Mesodermal cell (in vitro differentiated cells): ENCODE data around the gene SLC6A19.

Experiments used
- H3K27ac ChIP-seq: 2 replicates; pipeline ENCODE4 v1.7.0; 2013; ENCODE audit warnings: mild to moderate bottlenecking, low read depth, low read length, moderate library complexity; ENCODE audit not compliant: severe bottlenecking
- H3K36me3 ChIP-seq: 2 replicates; pipeline ENCODE4 v1.7.1; 2013; ENCODE audit warnings: mild to moderate bottlenecking, low read length, moderate library complexity; ENCODE audit not compliant: control insufficient read depth, insufficient read depth
- H3K4me1 ChIP-seq: one replicate; pipeline ENCODE4 v1.7.1; 2013; ENCODE audit warnings: mild to moderate bottlenecking, low read length; ENCODE audit not compliant: insufficient read depth, control insufficient read depth, poor library complexity, severe bottlenecking
- H3K4me3 ChIP-seq: 2 replicates; pipeline ENCODE4 v1.7.0; 2013; ENCODE audit warnings: low read length, control low read depth, mild to moderate bottlenecking; ENCODE audit not compliant: insufficient read depth, poor library complexity, severe bottlenecking; ENCODE audit errors: extremely low read depth
- H3K9me3 ChIP-seq: 2 replicates; pipeline ENCODE4 v1.7.1; 2013; ENCODE audit warnings: mild to moderate bottlenecking, low read length, moderate library complexity; ENCODE audit not compliant: control insufficient read depth
- WGBS, 2 experiments: methylation state at CpG; one replicate each; pipeline ENCODE4 v1.1.5; 2013; ENCODE audit warnings: missing lambda C conversion rate in 2 of 2; ENCODE audit not compliant: insufficient coverage in 2 of 2; 5-methylcytosine and 5-hydroxymethylcytosine counted together

The SLC6A19 gene

DNA sequence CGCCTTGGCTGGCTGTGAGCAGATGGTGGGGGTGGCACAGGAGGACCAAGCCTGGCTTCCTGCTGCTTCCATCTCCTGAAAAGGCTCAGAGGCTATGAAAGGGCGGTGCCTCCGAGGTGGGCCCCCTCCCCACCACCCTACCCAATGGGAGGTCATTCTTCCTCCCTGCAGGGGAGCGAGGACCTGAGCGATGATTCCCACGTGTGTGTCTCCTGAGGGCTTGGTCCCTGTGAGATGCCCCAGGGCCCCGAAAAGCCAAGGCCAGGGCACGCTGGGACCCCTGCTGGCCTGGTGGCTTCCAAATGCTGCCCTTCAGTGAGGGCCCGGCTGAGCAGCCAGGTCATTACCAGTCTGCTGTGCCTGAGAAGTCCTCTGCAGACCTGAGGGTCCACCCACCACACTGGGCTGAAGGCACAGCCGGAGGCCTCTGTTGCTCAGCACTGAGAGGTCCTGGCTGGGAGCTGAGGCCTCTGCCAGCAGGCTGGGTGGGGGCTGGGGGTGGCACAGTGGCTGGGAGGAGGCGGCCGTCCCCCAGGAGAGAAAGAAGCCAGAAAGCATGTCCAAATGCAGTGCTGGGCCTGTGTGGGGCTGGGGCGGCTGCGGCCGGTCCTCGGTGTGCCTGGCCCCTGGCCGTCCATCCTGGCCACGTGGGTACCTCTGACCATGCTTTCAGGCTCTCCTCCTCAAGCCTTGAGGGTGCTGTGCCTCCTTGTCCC is 14.0 kb upstream of the SLC6A19 start:
- 82 to 86% methylated on average over 17 to 18 of the region's 18 CpGs for WGBS, 2 experiments
- H3K9me3 ChIP-seq: no peaks in the 10 kb centered on the region
- peaks cover 4% of the 10 kb centered on the region for H3K4me1 ChIP-seq
- no peak overlapping the region for H3K4me3 ChIP-seq
- H3K27ac ChIP-seq: no peak overlapping the region
- H3K36me3 ChIP-seq: no peaks in the 10 kb centered on the region

GRCh38 chr5:1187950-1188334 is 13.5 kb upstream of the SLC6A19 start:
- whole genome bisulfite sequencing, 2 experiments: 72 to 89% methylated on average over 3 to 5 of the region's 8 CpGs
- H3K9me3 ChIP-seq: no peaks in the 10 kb centered on the region

GRCh38 chr5:1188464-1188863 is 12.9 kb upstream of the SLC6A19 start:
- no peak overlapping the region for H3K4me3 ChIP-seq
- H3K4me1 ChIP-seq: peaks cover 4% of the 10 kb centered on the region
- no peaks in the 10 kb centered on the region for H3K36me3 ChIP-seq
- no peaks in the 10 kb centered on the region for H3K9me3 ChIP-seq
- H3K27ac ChIP-seq: no peak overlapping the region
- 40 to 46% methylated on average over 4 of the region's 6 CpGs for WGBS, 2 experiments

More at GRCh38 chr5:1187950-1188334, 13.5 kb upstream of the SLC6A19 start:
- no peak overlapping the region for H3K27ac ChIP-seq
- peaks cover 4% of the 10 kb centered on the region for H3K4me1 ChIP-seq
- H3K36me3 ChIP-seq: no peaks in the 10 kb centered on the region
- no peak overlapping the region for H3K4me3 ChIP-seq

DNA sequence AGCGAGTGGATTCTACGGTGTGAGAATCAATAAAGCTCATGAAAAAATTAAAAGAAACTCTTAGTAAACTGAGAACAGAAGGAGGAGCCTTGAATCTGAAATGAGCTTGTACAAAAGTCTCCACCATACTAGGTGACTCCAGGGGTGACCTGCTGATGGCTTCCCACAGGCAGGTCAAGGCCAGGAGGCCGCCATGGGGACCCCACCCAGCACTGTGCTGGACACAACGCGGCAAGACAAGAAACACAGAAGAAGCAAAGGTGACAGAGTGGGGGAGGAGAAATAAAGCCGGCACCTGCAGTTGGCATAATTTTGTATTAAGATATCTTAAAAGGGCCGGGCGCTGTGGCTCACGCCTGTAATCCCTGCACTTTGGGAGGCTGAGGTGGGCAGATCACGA is 12.1 kb upstream of the SLC6A19 start:
- H3K27ac ChIP-seq: no peak overlapping the region
- WGBS, 2 experiments: 93 to 96% methylated on average over 4 to 8 of the region's 10 CpGs

GRCh38 chr5:1190278-1190677 is 11.1 kb upstream of the SLC6A19 start:
- Histone ChIP-seq H3K4me3 (no peak overlapping the region), H3K27ac (no peak overlapping the region), H3K4me1 (peaks cover 4% of the 10 kb centered on the region), H3K36me3 (no peaks in the 10 kb centered on the region), H3K9me3 (no peaks in the 10 kb centered on the region)
- 94% methylated on average over 9 to 10 of the region's 12 CpGs for WGBS, 2 experiments

More for the DNA sequence above, 12.1 kb upstream of the SLC6A19 start:
- Histone ChIP-seq H3K9me3 (no peaks in the 10 kb centered on the region), H3K36me3 (no peaks in the 10 kb centered on the region), H3K4me1 (peaks cover 4% of the 10 kb centered on the region), H3K4me3 (no peak overlapping the region)

DNA sequence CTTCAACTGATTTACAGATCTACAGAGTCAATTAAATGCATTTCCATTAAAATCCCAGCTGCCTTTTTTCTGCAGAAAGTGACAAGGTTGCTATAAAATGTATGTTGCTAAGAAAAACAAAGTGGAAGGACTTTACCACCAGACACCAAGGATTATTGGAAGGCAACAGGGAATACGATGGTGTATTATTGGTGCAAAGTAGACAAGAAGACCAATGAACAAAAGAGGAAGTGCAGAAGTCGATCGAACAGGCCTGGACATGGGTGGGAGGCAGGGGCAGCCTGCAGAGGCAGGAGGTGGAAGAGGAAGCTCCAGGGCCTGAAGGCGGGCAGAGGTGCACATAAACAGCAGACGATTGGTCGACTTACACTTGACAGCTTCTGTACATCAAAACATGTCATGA is 10.6 kb upstream of the SLC6A19 start:
- Histone ChIP-seq H3K27ac (no peak overlapping the region), H3K36me3 (no peaks in the 10 kb centered on the region), H3K4me1 (peaks cover 4% of the 10 kb centered on the region), H3K4me3 (no peak overlapping the region), H3K9me3 (no peaks in the 10 kb centered on the region)
- 56 to 58% methylated on average over 3 to 6 of the region's 6 CpGs for WGBS, 2 experiments

GRCh38 chr5:1192971-1193590 is 8.3 kb upstream of the SLC6A19 start:
- H3K9me3 ChIP-seq: no peaks in the 10 kb centered on the region
- H3K4me3 ChIP-seq: no peak overlapping the region
- no peaks in the 10 kb centered on the region for H3K36me3 ChIP-seq
- WGBS, 2 experiments: 73 to 75% methylated on average over 18 of the region's 18 CpGs
- no peaks in the 10 kb centered on the region for H3K4me1 ChIP-seq
- no peak overlapping the region for H3K27ac ChIP-seq

DNA sequence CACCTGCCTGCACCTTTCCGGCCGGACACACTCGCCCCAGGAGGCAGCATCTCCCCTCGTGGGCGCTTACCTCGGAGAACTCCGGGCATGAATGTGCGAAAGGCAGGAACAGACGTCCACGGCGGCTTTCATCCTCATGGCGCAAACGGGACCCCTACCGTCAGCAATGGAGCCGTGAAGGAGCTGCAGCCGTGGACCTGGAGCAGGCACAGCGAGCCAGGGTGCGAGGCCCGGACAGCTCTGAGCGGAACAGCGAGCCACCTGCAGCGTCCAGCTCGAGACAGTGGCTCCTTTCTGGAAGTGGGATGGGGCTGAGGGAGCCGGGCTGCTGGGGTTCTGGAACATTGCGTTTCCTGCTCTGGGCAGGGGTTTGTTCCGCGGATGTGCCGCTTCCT is 7.8 kb upstream of the SLC6A19 start:
- 91% methylated on average over 28 of the region's 28 CpGs for WGBS, 2 experiments
- H3K27ac ChIP-seq: no peak overlapping the region
- no peaks in the 10 kb centered on the region for H3K4me1 ChIP-seq
- no peak overlapping the region for H3K4me3 ChIP-seq
- H3K36me3 ChIP-seq: no peaks in the 10 kb centered on the region
- no peaks in the 10 kb centered on the region for H3K9me3 ChIP-seq

GRCh38 chr5:1194378-1194777 is 7.0 kb upstream of the SLC6A19 start:
- Histone ChIP-seq H3K4me1 (no peaks in the 10 kb centered on the region), H3K27ac (no peak overlapping the region), H3K4me3 (no peak overlapping the region), H3K9me3 (no peaks in the 10 kb centered on the region), H3K36me3 (no peaks in the 10 kb centered on the region)
- WGBS, 2 experiments: 70 to 91% methylated on average over 2 to 4 of the region's 6 CpGs

DNA sequence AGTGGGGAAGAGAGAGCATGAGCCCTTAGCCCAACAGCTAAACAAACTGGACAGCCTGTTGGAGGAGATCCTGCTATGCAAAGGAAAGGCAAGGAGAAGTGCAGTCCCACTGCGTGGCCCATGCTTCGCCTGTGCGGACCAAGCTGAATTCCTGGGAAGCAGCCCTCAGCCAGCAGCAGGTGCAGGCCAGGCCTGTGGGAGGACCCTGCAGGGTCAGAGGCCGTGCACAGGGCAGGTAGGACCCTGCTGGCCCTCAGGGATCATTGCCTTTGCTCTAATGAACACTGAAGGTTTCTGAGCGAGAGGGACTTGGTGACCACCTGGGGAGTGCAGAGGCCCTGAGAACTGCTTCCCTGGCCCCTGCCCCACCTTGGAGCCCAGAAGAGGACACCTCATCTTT is 6.0 kb upstream of the SLC6A19 start:
- no peak overlapping the region for H3K4me3 ChIP-seq
- WGBS, 2 experiments: 92 to 96% methylated on average over 5 of the region's 5 CpGs

DNA sequence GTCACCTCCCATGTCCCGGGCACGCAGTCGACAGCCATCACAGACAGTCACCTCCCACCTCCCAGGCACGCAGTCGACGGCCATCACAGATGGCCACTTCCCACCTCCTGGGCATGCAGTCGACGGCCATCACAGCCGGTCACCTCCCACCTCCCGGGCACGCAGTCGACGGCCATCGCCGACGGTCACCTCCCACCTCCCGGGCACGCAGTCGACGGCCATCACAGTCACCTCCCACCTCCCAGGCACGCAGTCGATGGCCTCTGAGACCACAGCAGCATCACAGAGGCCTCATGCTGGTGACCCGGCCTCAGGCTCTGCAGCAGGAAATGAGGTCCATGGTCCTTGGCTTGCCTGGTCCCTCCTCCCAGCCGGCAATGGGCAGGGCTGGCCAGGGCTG is 5.5 kb upstream of the SLC6A19 start:
- no peaks in the 10 kb centered on the region for H3K9me3 ChIP-seq
- H3K36me3 ChIP-seq: no peaks in the 10 kb centered on the region
- H3K27ac ChIP-seq: no peak overlapping the region
- H3K4me3 ChIP-seq: no peak overlapping the region
- WGBS, 2 experiments: 81 to 84% methylated on average over 8 to 19 of the region's 24 CpGs
- H3K4me1 ChIP-seq: no peaks in the 10 kb centered on the region

More for the DNA sequence above, 6.0 kb upstream of the SLC6A19 start:
- H3K36me3 ChIP-seq: no peaks in the 10 kb centered on the region
- no peaks in the 10 kb centered on the region for H3K4me1 ChIP-seq
- H3K9me3 ChIP-seq: no peaks in the 10 kb centered on the region
- H3K27ac ChIP-seq: no peak overlapping the region
